HepG2 (cell line): ENCODE data around the gene GSTP1. TPM values are rescaled to one million over a fixed set of nuclear protein-coding genes. Genes with fewer than 3 reads are reported as not detected.

Source experiments
- ERF ChIP-seq: IDR thresholded peaks from 2 replicates; pipeline ENCODE4 v1.6.1; 2018; ENCODE audit warnings: missing biosample characterization, missing genetic modification reagents
- HIVEP1 ChIP-seq: sonication (generic); formaldehyde crosslinking; IDR thresholded peaks from 2 replicates; pipeline ENCODE4 v1.4.0; 2020; ENCODE audit warnings: mild to moderate bottlenecking, missing genetic modification reagents
- IRF1 ChIP-seq: sonication (generic); formaldehyde crosslinking; IDR thresholded peaks from 2 replicates; pipeline ENCODE4 v1.4.0; 2020; ENCODE audit warnings: low read depth, mild to moderate bottlenecking, missing genetic modification reagents
- NCOA2 ChIP-seq: sonication (generic); formaldehyde crosslinking; IDR thresholded peaks from 2 replicates; pipeline ENCODE4 v1.8.0; 2022; ENCODE audit warnings: inconsistent platforms
- PCBP1 ChIP-seq: fragments of 200-400 bp; formaldehyde crosslinking; IDR thresholded peaks from 2 replicates; pipeline ENCODE4 v1.6.1; 2017; ENCODE audit warnings: mild to moderate bottlenecking, low read depth, low read length, borderline replicate concordance
- USF2 ChIP-seq, 2 experiments: sonication (generic) in 1 of 2; formaldehyde crosslinking in 1 of 2; IDR thresholded peaks; 2 replicates each; pipeline versions ENCODE4 v1.5.1 to v1.6.1; 2011 to 2020; ENCODE audit warnings: borderline replicate concordance in 1 of 2, low read depth in 1 of 2, low read length in 1 of 2, mild to moderate bottlenecking in 1 of 2, missing genetic modification reagents in 1 of 2, moderate library complexity in 1 of 2
- ZBTB14 ChIP-seq: sonication (generic); formaldehyde crosslinking; IDR thresholded peaks from 2 replicates; pipeline ENCODE4 v1.4.0; 2020; ENCODE audit warnings: missing genetic modification reagents
- ZBTB2 ChIP-seq: sonication (generic); formaldehyde crosslinking; IDR thresholded peaks from 2 replicates; pipeline ENCODE4 v1.8.0; 2022; ENCODE audit warnings: low read depth, missing genetic modification reagents
- ZFP91 ChIP-seq: sonication (generic); formaldehyde crosslinking; IDR thresholded peaks from 2 replicates; pipeline ENCODE4 v1.9.0; 2022; ENCODE audit warnings: missing genetic modification reagents, mild to moderate bottlenecking, borderline replicate concordance
- ZNF235 ChIP-seq: sonication (generic); formaldehyde crosslinking; IDR thresholded peaks from 2 replicates; pipeline ENCODE4 v1.8.1; 2023; ENCODE audit warnings: mild to moderate bottlenecking, missing genetic modification reagents, borderline replicate concordance
- ZNF296 ChIP-seq: sonication (generic); formaldehyde crosslinking; conservative IDR thresholded peaks from 2 replicates; pipeline ENCODE4 v1.5.0; 2020; ENCODE audit warnings: mild to moderate bottlenecking, missing genetic modification reagents
- ZNF766 ChIP-seq: sonication (generic); formaldehyde crosslinking; IDR thresholded peaks from 2 replicates; pipeline ENCODE4 v1.5.0; 2020; ENCODE audit warnings: missing genetic modification reagents, borderline replicate concordance
- ZNF841 ChIP-seq: sonication (generic); formaldehyde crosslinking; IDR thresholded peaks from 2 replicates; pipeline ENCODE4 v1.8.1; 2023; ENCODE audit warnings: missing genetic modification reagents, borderline replicate concordance
- ZXDC ChIP-seq: sonication (generic); formaldehyde crosslinking; IDR thresholded peaks from 2 replicates; pipeline ENCODE4 v1.5.0; 2020; ENCODE audit warnings: mild to moderate bottlenecking, missing genetic modification reagents
- polyA plus RNA-seq, 8 experiments: library from polyadenylated mRNA; depleted of rRNA in 3 of 8; stranded (reverse) in 7 of 8; unstranded in 1 of 8; fragments of >200 nt; fragmentation: Illumina TruSeq in 4 of 8; extraction: Trizol in 4 of 8; gene quantifications; 2 replicates each; pipeline versions ENCODE4 v1.2.1 to v1.2.3, GENCODE V29; 2011 to 2016; ENCODE audit warnings: low read depth in 4 of 8, missing spikeins in 1 of 8, mixed read lengths in 1 of 8; ENCODE audit not compliant: insufficient read depth in 1 of 8
- total RNA-seq, 5 experiments: library from RNA; depleted of rRNA; stranded (reverse); fragments of >200 nt; fragmentation: Illumina TruSeq; extraction: Trizol; gene quantifications; 2 replicates each; pipeline ENCODE4 v1.2.3, GENCODE V29; 2016; ENCODE audit warnings: low read depth in 1 of 5

GSTP1 gene
- total and polyA plus RNA-seq, 2 of the 13 experiments (the other 11 are each of a cell fraction or from before 2014, with no cell fraction given), result not detected

GRCh38 chr11:67606492-67607295 is 23.1 kb downstream of the GSTP1 start, which contains the start of gene NDUFV1 (continued):
- TF ChIP-seq IRF1 (CRISPR knock-in tag) (no peak), ZNF841 (CRISPR knock-in tag) (no peak), ZNF296 (CRISPR knock-in tag) (no peak), PCBP1 (no peak), ZBTB2 (CRISPR knock-in tag) (no peak), ZXDC (CRISPR knock-in tag) (no peak), ZNF766 (peak; percentile 58; the same call in 1 of the 2 replicates), NCOA2 (CRISPR knock-in tag) (peak; percentile 52; the same call in 1 of the 2 replicates), ZFP91 (CRISPR knock-in tag) (peak; percentile 91), ERF (CRISPR knock-in tag) (peak; percentile 82), USF2 (IDR thresholded peaks at IDR 0.05; ENCODE audit: low read depth, low read length) (0 out of 2 replicates have a peak, but pooled peaks have one; percentile 9), USF2 (CRISPR knock-in tag; IDR thresholded peaks at IDR 0.05; ENCODE audit: borderline replicate concordance) (peak; percentile 50; the same call in 1 of the 2 replicates), ZBTB14 (CRISPR knock-in tag) (peak; percentile 73; the same call in 1 of the 2 replicates), HIVEP1 (CRISPR knock-in tag) (no peak), ZNF235 (CRISPR knock-in tag) (no peak)
